ENCODE results near the gene MIA2.

The MIA2 gene

GRCh38 chr14:39383026-39383660 is 149.4 kb downstream of the MIA2 start:
- Mint-ChIP-seq H3K9me3 (no peaks in the 10 kb centered on the region), H3K27me3 (ENCODE audit: low read depth) (no peaks in the 10 kb centered on the region), H3K36me3 (ENCODE audit: low read depth) (peaks cover 16% of the 10 kb centered on the region), H3K4me3 (peak overlapping the region; percentile 66), H3K4me1 (ENCODE audit: low read depth) (peaks cover 39% of the 10 kb centered on the region), H3K27ac (peak overlapping the region; percentile 66)
- no peak for DNase-seq (ENCODE audit: low spot score)

DNA sequence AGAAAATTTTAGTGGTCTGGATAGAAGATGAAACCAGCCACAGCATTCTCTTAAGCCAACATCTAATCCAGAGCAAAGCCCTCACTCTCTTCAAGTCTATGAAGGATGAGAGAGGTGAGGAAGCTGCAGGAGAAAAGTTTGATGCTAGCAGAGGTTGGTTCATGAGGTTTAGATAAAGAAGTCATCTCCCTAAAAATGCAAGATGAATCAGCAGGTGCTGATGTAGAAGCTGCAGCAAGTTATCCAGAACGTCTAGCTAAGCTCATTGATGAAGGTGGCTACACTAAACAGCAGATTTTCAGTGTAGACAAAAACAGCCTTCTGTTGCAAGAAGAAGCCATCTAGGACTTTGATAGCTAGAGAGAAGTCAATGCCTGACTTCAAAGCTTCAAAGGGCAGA is 150.0 kb downstream of the MIA2 start:
- Mint-ChIP-seq H3K27me3 (ENCODE audit: low read depth) (no peaks in the 10 kb centered on the region), H3K27ac (peak overlapping the region; percentile 66), H3K9me3 (no peaks in the 10 kb centered on the region), H3K4me1 (ENCODE audit: low read depth) (peaks cover 39% of the 10 kb centered on the region), H3K36me3 (ENCODE audit: low read depth) (peaks cover 16% of the 10 kb centered on the region), H3K4me3 (peak overlapping the region; percentile 66)
- DNase-seq (ENCODE audit: low spot score), result no peak

DNA sequence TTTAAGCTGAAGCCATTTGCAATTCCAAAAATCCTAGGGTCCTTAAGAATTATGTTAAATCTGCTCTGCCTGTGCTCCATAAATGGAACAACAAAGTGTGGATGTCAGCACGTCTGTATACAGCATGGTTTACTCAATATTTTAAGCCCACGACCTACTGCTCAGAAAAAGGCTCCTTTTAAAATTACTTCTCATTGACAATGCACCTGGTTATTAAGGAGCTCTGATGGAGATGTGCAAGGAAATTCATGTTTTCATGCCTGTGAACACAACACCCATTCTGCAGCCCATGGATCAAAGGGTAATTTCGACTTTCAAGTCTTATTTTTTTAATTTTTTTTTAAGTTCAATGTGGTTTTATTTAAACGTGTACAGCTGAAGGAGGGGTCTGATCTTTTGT is 150.5 kb downstream of the MIA2 start:
- Mint-ChIP-seq H3K4me1 (ENCODE audit: low read depth) (peaks cover 39% of the 10 kb centered on the region), H3K27ac (peak overlapping the region; percentile 55), H3K36me3 (ENCODE audit: low read depth) (peaks cover 16% of the 10 kb centered on the region), H3K4me3 (no peak overlapping the region), H3K27me3 (ENCODE audit: low read depth) (no peaks in the 10 kb centered on the region), H3K9me3 (no peaks in the 10 kb centered on the region)
- DNase-seq (ENCODE audit: low spot score), result no peak

GRCh38 chr14:39393289-39393688 is 159.6 kb downstream of the MIA2 start:
- no peak overlapping the region for H3K4me3 Mint-ChIP-seq
- no peak for DNase-seq (ENCODE audit: low spot score)
- H3K4me1 Mint-ChIP-seq (ENCODE audit: low read depth), result peaks cover 4% of the 10 kb centered on the region
- no peaks in the 10 kb centered on the region for H3K9me3 Mint-ChIP-seq
- no peak overlapping the region for H3K27ac Mint-ChIP-seq
- H3K36me3 Mint-ChIP-seq (ENCODE audit: low read depth), result peaks cover 15% of the 10 kb centered on the region
- H3K27me3 Mint-ChIP-seq (ENCODE audit: low read depth), result no peaks in the 10 kb centered on the region

DNA sequence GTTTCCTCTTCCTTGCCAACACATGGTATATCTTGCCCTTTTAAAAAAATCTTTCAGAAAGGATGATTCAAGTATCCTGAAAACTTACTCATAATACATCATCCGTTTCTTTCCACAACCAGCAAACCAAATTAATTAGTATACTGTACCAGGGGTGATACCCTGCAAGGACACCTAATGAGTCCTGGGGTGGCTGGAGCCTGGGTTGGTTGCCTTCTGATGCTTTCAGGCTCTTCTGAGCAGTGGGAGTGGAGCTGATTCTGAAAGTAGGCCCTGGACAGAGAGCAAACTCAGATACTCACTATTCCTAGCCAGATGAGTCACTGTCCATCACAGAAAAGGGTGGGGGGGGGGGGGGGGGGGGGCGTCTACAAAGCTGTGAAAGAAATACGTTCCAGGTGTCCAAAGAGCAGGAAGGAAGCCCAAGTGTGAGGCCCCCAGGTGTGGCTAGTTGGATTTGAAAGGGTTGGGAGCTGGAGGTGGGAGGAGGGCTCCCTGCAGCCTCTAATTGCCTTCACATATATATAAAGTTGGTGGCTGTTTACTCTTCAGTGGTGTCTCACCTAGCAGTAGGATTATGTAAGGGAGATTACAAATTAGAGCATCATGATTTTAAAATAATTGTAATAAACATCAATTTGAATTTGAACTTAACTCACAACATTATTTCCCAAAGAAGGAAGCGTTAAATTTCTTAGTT is 162.0 kb downstream of the MIA2 start:
- Mint-ChIP-seq H3K27ac (no peak overlapping the region), H3K36me3 (ENCODE audit: low read depth) (peaks cover 24% of the 10 kb centered on the region), H3K4me3 (no peak overlapping the region), H3K9me3 (no peaks in the 10 kb centered on the region), H3K4me1 (ENCODE audit: low read depth) (peaks cover 4% of the 10 kb centered on the region), H3K27me3 (ENCODE audit: low read depth) (no peaks in the 10 kb centered on the region)
- DNase-seq (ENCODE audit: low spot score), result no peak

DNA sequence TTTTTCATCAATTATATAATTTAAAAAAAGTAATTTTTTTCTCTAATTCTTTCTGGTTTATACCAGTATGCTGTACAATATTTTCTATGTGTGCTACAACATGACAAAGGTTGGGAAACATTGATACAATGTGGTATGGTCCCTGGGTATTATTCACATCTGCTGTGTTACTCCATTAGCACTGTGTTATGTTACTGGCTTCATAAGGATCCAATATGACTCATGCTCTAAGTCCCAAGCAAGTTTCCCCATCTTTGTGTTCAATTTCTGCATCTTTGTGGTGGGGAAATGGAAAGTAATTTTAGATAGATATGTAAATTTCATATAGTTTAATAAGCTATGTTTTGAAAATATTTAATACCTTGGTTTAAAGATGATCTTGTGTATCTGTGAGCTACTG is 162.7 kb downstream of the MIA2 start:
- no peak overlapping the region for H3K27ac Mint-ChIP-seq
- no peak overlapping the region for H3K4me3 Mint-ChIP-seq
- H3K27me3 Mint-ChIP-seq (ENCODE audit: low read depth), result no peaks in the 10 kb centered on the region
- H3K4me1 Mint-ChIP-seq (ENCODE audit: low read depth), result peaks cover 4% of the 10 kb centered on the region
- no peaks in the 10 kb centered on the region for H3K9me3 Mint-ChIP-seq
- H3K36me3 Mint-ChIP-seq (ENCODE audit: low read depth), result peaks cover 31% of the 10 kb centered on the region
- no peak for DNase-seq (ENCODE audit: low spot score)

DNA sequence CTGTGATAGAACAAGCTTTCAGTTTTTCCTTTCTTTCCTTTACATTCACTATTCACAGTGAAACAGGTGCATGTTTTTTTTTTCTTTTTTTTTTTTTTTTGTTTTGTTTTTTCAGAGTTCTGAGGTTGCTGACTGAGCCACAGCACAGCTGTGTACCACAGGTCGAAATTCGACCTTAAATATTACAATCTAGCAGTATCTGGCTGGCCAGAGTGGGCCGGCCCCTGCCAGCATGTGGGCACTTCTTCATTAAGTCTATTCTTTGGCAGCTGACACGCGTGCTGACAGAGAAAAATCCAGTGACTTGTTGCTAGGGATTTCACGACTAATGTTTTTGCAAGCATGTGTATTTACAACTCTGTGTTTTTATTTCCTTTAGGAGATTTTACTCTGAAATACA is 164.7 kb downstream of the MIA2 start:
- H3K4me3 Mint-ChIP-seq, result no peak overlapping the region
- H3K9me3 Mint-ChIP-seq, result no peaks in the 10 kb centered on the region
- peaks cover 34% of the 10 kb centered on the region for H3K36me3 Mint-ChIP-seq (ENCODE audit: low read depth)
- H3K27ac Mint-ChIP-seq, result no peak overlapping the region
- no peaks in the 10 kb centered on the region for H3K27me3 Mint-ChIP-seq (ENCODE audit: low read depth)
- DNase-seq (ENCODE audit: low spot score), result no peak
- H3K4me1 Mint-ChIP-seq (ENCODE audit: low read depth), result peaks cover 4% of the 10 kb centered on the region

- no peak for DNase-seq (ENCODE audit: low spot score)
- Mint-ChIP-seq H3K9me3 (peaks cover 14% of the 10 kb centered on the region), H3K27me3 (ENCODE audit: low read depth) (no peaks in the 10 kb centered on the region), H3K27ac (no peak overlapping the region), H3K4me3 (no peak overlapping the region), H3K4me1 (ENCODE audit: low read depth) (no peaks in the 10 kb centered on the region), H3K36me3 (ENCODE audit: low read depth) (peaks cover 28% of the 10 kb centered on the region)
Observed at GRCh38 chr14:39406560-39406959, 172.8 kb downstream of the MIA2 start.

- H3K4me3 Mint-ChIP-seq, result no peak overlapping the region
- peaks cover 54% of the 10 kb centered on the region for H3K9me3 Mint-ChIP-seq
- no peak overlapping the region for H3K27ac Mint-ChIP-seq
- DNase-seq (ENCODE audit: low spot score), result no peak
- H3K4me1 Mint-ChIP-seq (ENCODE audit: low read depth), result peaks cover 4% of the 10 kb centered on the region
- H3K36me3 Mint-ChIP-seq (ENCODE audit: low read depth), result peaks cover 56% of the 10 kb centered on the region
- H3K27me3 Mint-ChIP-seq (ENCODE audit: low read depth), result no peaks in the 10 kb centered on the region
Observed at GRCh38 chr14:39416072-39416471, 182.4 kb downstream of the MIA2 start.

DNA sequence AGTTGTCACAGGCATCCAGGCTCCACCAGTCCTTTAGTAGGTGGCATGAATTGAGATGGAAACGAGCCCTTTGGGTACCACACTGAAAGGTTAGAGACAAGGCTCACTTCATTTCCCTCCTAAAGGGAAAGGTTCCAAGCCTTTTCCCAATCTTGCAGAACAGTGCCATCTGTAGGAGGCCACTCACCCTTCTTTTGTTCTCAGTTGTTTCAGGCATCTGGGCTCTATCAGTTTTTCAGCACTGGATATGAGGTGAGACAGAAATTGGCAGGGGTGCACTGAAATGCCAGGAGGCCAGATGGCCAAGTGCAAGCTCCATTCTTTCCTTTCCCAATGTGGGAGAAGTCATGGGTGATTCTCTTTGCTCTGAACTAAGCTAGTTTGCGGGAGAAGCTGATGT is 183.3 kb downstream of the MIA2 start:
- H3K4me1 Mint-ChIP-seq (ENCODE audit: low read depth), result peaks cover 7% of the 10 kb centered on the region
- DNase-seq (ENCODE audit: low spot score), result no peak
- peaks cover 54% of the 10 kb centered on the region for H3K36me3 Mint-ChIP-seq (ENCODE audit: low read depth)
- H3K9me3 Mint-ChIP-seq, result peaks cover 50% of the 10 kb centered on the region
- no peaks in the 10 kb centered on the region for H3K27me3 Mint-ChIP-seq (ENCODE audit: low read depth)
- no peak overlapping the region for H3K27ac Mint-ChIP-seq
- no peak overlapping the region for H3K4me3 Mint-ChIP-seq

GRCh38 chr14:39419272-39419671 is 185.6 kb downstream of the MIA2 start:
- H3K27ac Mint-ChIP-seq, result no peak overlapping the region
- H3K4me1 Mint-ChIP-seq (ENCODE audit: low read depth), result peaks cover 18% of the 10 kb centered on the region
- H3K27me3 Mint-ChIP-seq (ENCODE audit: low read depth), result no peaks in the 10 kb centered on the region
- H3K4me3 Mint-ChIP-seq, result no peak overlapping the region
- H3K36me3 Mint-ChIP-seq (ENCODE audit: low read depth), result peaks cover 42% of the 10 kb centered on the region
- peaks cover 28% of the 10 kb centered on the region for H3K9me3 Mint-ChIP-seq
- DNase-seq (ENCODE audit: low spot score), result no peak

DNA sequence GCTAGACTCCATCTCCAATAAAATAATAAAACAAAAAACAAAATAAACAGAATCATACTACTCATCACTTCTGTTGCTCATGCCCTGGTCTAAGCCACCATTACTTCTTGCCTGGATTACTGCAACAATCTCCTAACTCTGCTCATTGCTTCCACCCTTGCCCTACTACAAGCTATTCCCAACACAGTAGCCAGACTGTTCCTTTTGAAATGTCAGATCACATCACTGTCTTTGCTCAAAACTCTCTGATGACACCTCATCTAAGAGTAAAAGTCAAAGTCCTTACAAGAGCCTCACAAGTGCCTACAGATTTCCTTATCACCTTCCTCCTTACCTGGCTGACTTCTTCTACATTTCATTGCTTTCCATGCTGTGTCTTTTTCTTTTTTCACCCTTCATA is 188.5 kb downstream of the MIA2 start:
- Mint-ChIP-seq H3K4me3 (no peak overlapping the region), H3K27me3 (ENCODE audit: low read depth) (no peaks in the 10 kb centered on the region), H3K36me3 (ENCODE audit: low read depth) (peaks cover 20% of the 10 kb centered on the region), H3K9me3 (peaks cover 6% of the 10 kb centered on the region), H3K27ac (no peak overlapping the region), H3K4me1 (ENCODE audit: low read depth) (peaks cover 28% of the 10 kb centered on the region)
- DNase-seq (ENCODE audit: low spot score), result no peak

GRCh38 chr14:39423793-39424192 is 190.1 kb downstream of the MIA2 start:
- no peak for DNase-seq (ENCODE audit: low spot score)
- Mint-ChIP-seq H3K4me1 (ENCODE audit: low read depth) (peaks cover 35% of the 10 kb centered on the region), H3K4me3 (no peak overlapping the region), H3K27me3 (ENCODE audit: low read depth) (no peaks in the 10 kb centered on the region), H3K9me3 (peaks cover 4% of the 10 kb centered on the region), H3K27ac (no peak overlapping the region), H3K36me3 (ENCODE audit: low read depth) (peaks cover 17% of the 10 kb centered on the region)

DNA sequence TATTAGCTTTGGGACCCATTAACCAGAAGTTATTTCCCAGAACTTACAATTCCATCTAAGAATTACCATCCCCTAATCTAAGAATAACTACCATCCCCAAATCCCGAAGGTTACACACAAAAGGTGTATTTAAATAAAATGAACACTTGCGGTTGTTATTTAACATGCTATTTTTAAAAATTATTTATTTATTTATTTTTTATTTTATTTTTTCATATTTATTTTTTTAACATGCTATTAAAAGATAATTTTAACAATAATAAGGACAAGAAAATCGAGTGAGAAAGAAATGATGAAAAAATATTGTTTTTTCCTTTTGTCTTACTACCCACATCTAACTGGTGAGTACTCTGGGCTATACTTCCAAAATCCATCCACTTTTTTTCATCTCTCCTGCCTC is 192.2 kb downstream of the MIA2 start:
- Mint-ChIP-seq H3K9me3 (no peaks in the 10 kb centered on the region), H3K4me1 (ENCODE audit: low read depth) (peaks cover 52% of the 10 kb centered on the region), H3K36me3 (ENCODE audit: low read depth) (peaks cover 10% of the 10 kb centered on the region), H3K4me3 (no peak overlapping the region), H3K27me3 (ENCODE audit: low read depth) (no peaks in the 10 kb centered on the region), H3K27ac (no peak overlapping the region)
- no peak for DNase-seq (ENCODE audit: low spot score)

- Mint-ChIP-seq H3K36me3 (ENCODE audit: low read depth) (peaks cover 11% of the 10 kb centered on the region), H3K27me3 (ENCODE audit: low read depth) (no peaks in the 10 kb centered on the region), H3K4me1 (ENCODE audit: low read depth) (peaks cover 51% of the 10 kb centered on the region), H3K9me3 (no peaks in the 10 kb centered on the region), H3K27ac (no peak overlapping the region), H3K4me3 (peak overlapping the region; percentile 44)
- no peak for DNase-seq (ENCODE audit: low spot score)
Observed at GRCh38 chr14:39426605-39427004, 192.9 kb downstream of the MIA2 start.
